SHP77 treated with DMSO at 0.1 percent for 48 hours (cell line): ENCODE results near the gene KBTBD4.

Experiments used
- DNase-seq: peaks from one replicate; lab custom pipeline; 2025; lab: John Stamatoyannopoulos, UW

KBTBD4 gene

GRCh38 chr11:47524291-47524874 lies 54.4 kb downstream of the KBTBD4 start:
- DNase-seq = no peak

- no peak for DNase-seq
Observed at GRCh38 chr11:47523490-47524225, 55.1 kb downstream of the KBTBD4 start.
